ENCODE results near the gene DGKZ. TPM values are rescaled to one million over a fixed set of nuclear protein-coding genes. Genes with fewer than 3 reads are reported as not detected.

DGKZ gene
- total RNA-seq, 1 experiment from 2014 or later, result 68.9 TPM

- H4K8ac ChIP-seq (replicated peaks; ENCODE audit: insufficient read length, low read depth, low read length), result no peak overlapping the region
- WGBS (ENCODE audit: extremely low coverage, insufficient read length, low lambda C conversion rate), result no CpG with 5 or more reads among the region's 66 CpGs
- no peaks in the 10 kb centered on the region for H3K79me2 ChIP-seq (ENCODE audit: insufficient read depth, low read length)
- H4K5ac ChIP-seq (ENCODE audit: insufficient read length, low read depth, low read length), result no peak overlapping the region
- Mint-ChIP-seq H3K4me1 (peaks cover 6 to 26% of the 10 kb centered on the region in 2 experiments), H3K27ac (peak overlapping the region in 2 of 3 experiments; percentile 59 to 82; a peak in 4 of 7 replicates), H3K9me3 (no peaks in the 10 kb centered on the region), H3K27me3 (ENCODE audit: low read depth) (peaks cover 23% of the 10 kb centered on the region), H3K4me3 (peak overlapping the region; percentile 79 to 86), H3K36me3 (ENCODE audit: insufficient read depth in 1 of 3, low read depth in 3 of 3) (peaks cover 14 to 20% (median 19%) of the 10 kb centered on the region in 3 experiments)
- no peak overlapping the region for H2BK15ac ChIP-seq (ENCODE audit: low read depth, low read length)
- H3K4ac ChIP-seq (ENCODE audit: low read depth, low read length), result 0 out of 2 replicates have a peak overlapping the region, but pooled peaks have one; percentile 5
- H2BK5ac ChIP-seq (ENCODE audit: insufficient read length, low read length), result no peak overlapping the region
- H4K20me1 ChIP-seq (ENCODE audit: control insufficient read depth, insufficient read depth, insufficient read length), result no peaks in the 10 kb centered on the region
- no peaks in the 10 kb centered on the region for H3K27me3 ChIP-seq (ENCODE audit: insufficient read depth, low read length)
- DNase-seq, result peak; percentile 59
- H3K79me1 ChIP-seq (ENCODE audit: insufficient read depth, low read depth, low read length, poor library complexity, severe bottlenecking), result no peaks in the 10 kb centered on the region
- peak overlapping the region; percentile 61 for H3K9ac ChIP-seq (ENCODE audit: extremely low read depth, insufficient read length, low read length)
- H4K91ac ChIP-seq (ENCODE audit: insufficient read length, low read depth, low read length), result no peak overlapping the region
- peaks cover 8% of the 10 kb centered on the region for H3K23me2 ChIP-seq (ENCODE audit: insufficient read length, low read depth, low read length, poor library complexity, severe bottlenecking)
- H3K18ac ChIP-seq (ENCODE audit: insufficient read length, low read depth, low read length), result peak overlapping the region; percentile 91
- H3K56ac ChIP-seq (ENCODE audit: insufficient read length, low read depth, low read length), result no peak overlapping the region
- TF ChIP-seq, protein P1, sequence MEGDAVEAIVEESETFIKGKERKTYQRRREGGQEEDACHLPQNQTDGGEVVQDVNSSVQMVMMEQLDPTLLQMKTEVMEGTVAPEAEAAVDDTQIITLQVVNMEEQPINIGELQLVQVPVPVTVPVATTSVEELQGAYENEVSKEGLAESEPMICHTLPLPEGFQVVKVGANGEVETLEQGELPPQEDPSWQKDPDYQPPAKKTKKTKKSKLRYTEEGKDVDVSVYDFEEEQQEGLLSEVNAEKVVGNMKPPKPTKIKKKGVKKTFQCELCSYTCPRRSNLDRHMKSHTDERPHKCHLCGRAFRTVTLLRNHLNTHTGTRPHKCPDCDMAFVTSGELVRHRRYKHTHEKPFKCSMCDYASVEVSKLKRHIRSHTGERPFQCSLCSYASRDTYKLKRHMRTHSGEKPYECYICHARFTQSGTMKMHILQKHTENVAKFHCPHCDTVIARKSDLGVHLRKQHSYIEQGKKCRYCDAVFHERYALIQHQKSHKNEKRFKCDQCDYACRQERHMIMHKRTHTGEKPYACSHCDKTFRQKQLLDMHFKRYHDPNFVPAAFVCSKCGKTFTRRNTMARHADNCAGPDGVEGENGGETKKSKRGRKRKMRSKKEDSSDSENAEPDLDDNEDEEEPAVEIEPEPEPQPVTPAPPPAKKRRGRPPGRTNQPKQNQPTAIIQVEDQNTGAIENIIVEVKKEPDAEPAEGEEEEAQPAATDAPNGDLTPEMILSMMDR (conservative IDR thresholded peaks at IDR 0.05), result no peak
- H3K27ac ChIP-seq (ENCODE audit: insufficient read length, low read depth, low read length), result no peak overlapping the region
- H3K9me3 ChIP-seq (ENCODE audit: control insufficient read depth, low read depth, low read length), result no peaks in the 10 kb centered on the region
- H2BK12ac ChIP-seq (ENCODE audit: insufficient read length, low read depth, low read length), result no peak overlapping the region
- no peak overlapping the region for H2AK5ac ChIP-seq (ENCODE audit: insufficient read length, low read length)
- no peak overlapping the region for H3K23ac ChIP-seq (ENCODE audit: insufficient read length, low read depth, low read length)
- no peak overlapping the region for H2AFZ ChIP-seq (ENCODE audit: low read length)
- no peak overlapping the region for H2BK20ac ChIP-seq (ENCODE audit: low read depth, low read length, poor library complexity, severe bottlenecking)
- peak overlapping the region; percentile 63 for H2BK120ac ChIP-seq (ENCODE audit: low read depth, low read length, poor library complexity, severe bottlenecking)
- peaks cover 4% of the 10 kb centered on the region; the same call in 1 of the 2 replicates for H3K4me1 ChIP-seq (ENCODE audit: insufficient read depth, low read length)
- peak overlapping the region; percentile 71 for H3K4me2 ChIP-seq (ENCODE audit: insufficient read depth, insufficient read length, low read length)
- H3K14ac ChIP-seq (ENCODE audit: insufficient read depth, low read length), result peak overlapping the region; percentile 88
- H3T11ph ChIP-seq (ENCODE audit: low read length), result no peak overlapping the region
Observed at GRCh38 chr11:46381819-46382645, 34.8 kb downstream of the DGKZ start.
